Measurements from ENCODE around the gene AADACL4.

Gene AADACL4

DNA sequence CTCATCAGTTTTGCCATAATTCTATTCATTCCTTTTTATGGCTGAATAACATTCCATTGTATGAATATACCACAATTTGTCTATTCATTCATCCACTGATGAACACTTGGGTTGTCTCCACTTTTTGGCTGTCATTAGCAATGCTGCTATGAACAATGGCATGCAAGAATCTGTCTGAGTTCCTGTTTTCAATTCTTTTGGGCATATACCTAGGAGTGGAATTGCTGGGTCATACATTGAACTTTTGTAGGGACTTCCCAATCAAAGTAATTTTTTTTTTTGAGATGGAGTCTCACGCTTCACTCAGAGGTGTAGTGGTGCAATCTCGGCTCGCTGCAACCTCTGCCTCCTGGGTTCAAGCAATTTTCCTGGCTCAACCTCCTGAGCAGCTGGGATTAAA, 34.9 kb downstream of the AADACL4 start:
- H3K4ac ChIP-seq (ENCODE audit: low read depth, low read length), result no peak overlapping the region
- H3K27me3 ChIP-seq (ENCODE audit: insufficient read depth, low read length, poor library complexity), result no peaks in the 10 kb centered on the region
- no peak overlapping the region for H3K23ac ChIP-seq (ENCODE audit: low read length)
- H2BK15ac ChIP-seq (replicated peaks; ENCODE audit: low read depth), result no peak overlapping the region
- no peak overlapping the region for H4K8ac ChIP-seq (ENCODE audit: low read depth, low read length)
- H2BK5ac ChIP-seq (ENCODE audit: low read length), result no peak overlapping the region
- no peaks in the 10 kb centered on the region for H3K4me1 ChIP-seq (ENCODE audit: control insufficient read depth, low read depth, low read length)
- no peak overlapping the region for H3K56ac ChIP-seq (ENCODE audit: low read length)
- H3K4me3 ChIP-seq (ENCODE audit: low read length), result no peak overlapping the region
- H2BK120ac ChIP-seq (ENCODE audit: low read depth, low read length), result no peak overlapping the region
- WGBS (ENCODE audit: extremely low coverage, insufficient coverage, low lambda C conversion rate), result no CpG with 5 or more reads among the region's 3 CpGs
- H2AK5ac ChIP-seq (ENCODE audit: low read length), result no peak overlapping the region
- H4K5ac ChIP-seq (ENCODE audit: low read length), result no peak overlapping the region
- no peak overlapping the region for H3K18ac ChIP-seq (ENCODE audit: low read length)
- H3K4me2 ChIP-seq (ENCODE audit: low read length), result no peak overlapping the region
- no peaks in the 10 kb centered on the region for H3K79me2 ChIP-seq (ENCODE audit: control insufficient read depth, insufficient read depth, low read length)
- H3K36me3 ChIP-seq (ENCODE audit: control insufficient read depth, insufficient read depth, low read length), result no peaks in the 10 kb centered on the region
- no peak for DNase-seq
- no peak overlapping the region for H3K9ac ChIP-seq (ENCODE audit: low read length)
- H3K79me1 ChIP-seq (ENCODE audit: low read length), result no peaks in the 10 kb centered on the region
- no peak overlapping the region for H3K27ac ChIP-seq (ENCODE audit: low read depth, low read length)

- Histone ChIP-seq H2BK15ac (replicated peaks; ENCODE audit: low read depth) (no peak overlapping the region), H3K27me3 (ENCODE audit: insufficient read depth, low read length, poor library complexity) (no peaks in the 10 kb centered on the region), H3K4me1 (ENCODE audit: control insufficient read depth, low read depth, low read length) (no peaks in the 10 kb centered on the region), H3K36me3 (ENCODE audit: control insufficient read depth, insufficient read depth, low read length) (no peaks in the 10 kb centered on the region), H2BK5ac (ENCODE audit: low read length) (no peak overlapping the region), H3K79me2 (ENCODE audit: control insufficient read depth, insufficient read depth, low read length) (no peaks in the 10 kb centered on the region), H2AK5ac (ENCODE audit: low read length) (no peak overlapping the region), H4K5ac (ENCODE audit: low read length) (no peak overlapping the region), H3K27ac (ENCODE audit: low read depth, low read length) (no peak overlapping the region), H3K56ac (ENCODE audit: low read length) (no peak overlapping the region), H2BK120ac (ENCODE audit: low read depth, low read length) (no peak overlapping the region), H3K79me1 (ENCODE audit: low read length) (no peaks in the 10 kb centered on the region), H3K4me3 (ENCODE audit: low read length) (no peak overlapping the region), H3K4me2 (ENCODE audit: low read length) (no peak overlapping the region), H3K4ac (ENCODE audit: low read depth, low read length) (no peak overlapping the region), H3K9ac (ENCODE audit: low read length) (no peak overlapping the region), H3K18ac (ENCODE audit: low read length) (no peak overlapping the region), H4K8ac (ENCODE audit: low read depth, low read length) (no peak overlapping the region), H3K23ac (ENCODE audit: low read length) (no peak overlapping the region)
- no peak for DNase-seq
- WGBS (ENCODE audit: extremely low coverage, insufficient coverage, low lambda C conversion rate), result no CpG with 5 or more reads among the region's 2 CpGs
Observed at GRCh38 chr1:12690156-12690555, 46.3 kb downstream of the AADACL4 start.

GRCh38 chr1:12692967-12693782, 49.3 kb downstream of the AADACL4 start:
- H2BK120ac ChIP-seq (ENCODE audit: low read depth, low read length), result no peak overlapping the region
- WGBS (ENCODE audit: extremely low coverage, insufficient coverage, low lambda C conversion rate), result no CpG with 5 or more reads among the region's 10 CpGs
- no peak overlapping the region for H4K5ac ChIP-seq (ENCODE audit: low read length)
- H2BK15ac ChIP-seq (replicated peaks; ENCODE audit: low read depth), result no peak overlapping the region
- no peak overlapping the region for H3K4ac ChIP-seq (ENCODE audit: low read depth, low read length)
- H3K9ac ChIP-seq (ENCODE audit: low read length), result no peak overlapping the region
- no peaks in the 10 kb centered on the region for H3K27me3 ChIP-seq (ENCODE audit: insufficient read depth, low read length, poor library complexity)
- H2AK5ac ChIP-seq (ENCODE audit: low read length), result no peak overlapping the region
- no peak overlapping the region for H3K27ac ChIP-seq (ENCODE audit: low read depth, low read length)
- no peak overlapping the region for H3K56ac ChIP-seq (ENCODE audit: low read length)
- no peaks in the 10 kb centered on the region for H3K4me1 ChIP-seq (ENCODE audit: control insufficient read depth, low read depth, low read length)
- no peak overlapping the region for H3K4me3 ChIP-seq (ENCODE audit: low read length)
- no peak overlapping the region for H3K23ac ChIP-seq (ENCODE audit: low read length)
- H2BK5ac ChIP-seq (ENCODE audit: low read length), result no peak overlapping the region
- no peak for DNase-seq
- no peaks in the 10 kb centered on the region for H3K79me2 ChIP-seq (ENCODE audit: control insufficient read depth, insufficient read depth, low read length)
- no peaks in the 10 kb centered on the region for H3K36me3 ChIP-seq (ENCODE audit: control insufficient read depth, insufficient read depth, low read length)
- H3K18ac ChIP-seq (ENCODE audit: low read length), result no peak overlapping the region
- H4K8ac ChIP-seq (ENCODE audit: low read depth, low read length), result no peak overlapping the region
- no peak overlapping the region for H3K4me2 ChIP-seq (ENCODE audit: low read length)
- no peaks in the 10 kb centered on the region for H3K79me1 ChIP-seq (ENCODE audit: low read length)

DNA sequence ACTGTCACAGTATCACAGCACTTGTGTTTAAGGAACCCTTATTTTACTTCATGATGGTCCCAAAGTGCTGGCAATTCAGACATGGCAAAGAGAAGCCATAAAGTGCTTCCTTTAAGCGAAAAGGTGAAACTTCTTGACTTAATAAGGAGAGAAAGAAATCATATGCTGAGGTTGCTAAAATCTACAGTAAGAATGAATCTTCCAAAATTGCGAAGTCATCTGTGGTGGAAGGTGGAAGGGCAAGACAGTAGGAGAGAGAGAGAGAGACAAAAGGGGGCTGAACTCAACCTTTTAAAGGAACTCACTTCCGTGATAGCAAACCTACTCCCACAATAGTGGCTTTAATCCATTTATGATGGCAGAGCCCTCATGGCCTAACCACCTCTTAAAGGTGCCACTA, 52.8 kb downstream of the AADACL4 start:
- Histone ChIP-seq H3K79me1 (ENCODE audit: low read length) (no peaks in the 10 kb centered on the region), H2BK120ac (ENCODE audit: low read depth, low read length) (no peak overlapping the region), H2BK5ac (ENCODE audit: low read length) (no peak overlapping the region), H2AK5ac (ENCODE audit: low read length) (no peak overlapping the region), H4K8ac (ENCODE audit: low read depth, low read length) (no peak overlapping the region), H3K4me2 (ENCODE audit: low read length) (no peak overlapping the region), H3K4ac (ENCODE audit: low read depth, low read length) (no peak overlapping the region), H3K79me2 (ENCODE audit: control insufficient read depth, insufficient read depth, low read length) (no peaks in the 10 kb centered on the region), H3K27me3 (ENCODE audit: insufficient read depth, low read length, poor library complexity) (no peaks in the 10 kb centered on the region), H3K56ac (ENCODE audit: low read length) (no peak overlapping the region), H3K18ac (ENCODE audit: low read length) (no peak overlapping the region), H3K23ac (ENCODE audit: low read length) (no peak overlapping the region), H3K4me1 (ENCODE audit: control insufficient read depth, low read depth, low read length) (no peaks in the 10 kb centered on the region), H3K27ac (ENCODE audit: low read depth, low read length) (no peak overlapping the region), H3K36me3 (ENCODE audit: control insufficient read depth, insufficient read depth, low read length) (no peaks in the 10 kb centered on the region), H4K5ac (ENCODE audit: low read length) (no peak overlapping the region), H2BK15ac (replicated peaks; ENCODE audit: low read depth) (no peak overlapping the region), H3K4me3 (ENCODE audit: low read length) (no peak overlapping the region), H3K9ac (ENCODE audit: low read length) (no peak overlapping the region)
- DNase-seq, result no peak
- no CpG with 5 or more reads among the region's 3 CpGs for WGBS (ENCODE audit: extremely low coverage, insufficient coverage, low lambda C conversion rate)

- no peaks in the 10 kb centered on the region for H3K4me1 ChIP-seq (ENCODE audit: control insufficient read depth, low read depth, low read length)
- H3K4me3 ChIP-seq (ENCODE audit: low read length), result no peak overlapping the region
- H3K23ac ChIP-seq (ENCODE audit: low read length), result no peak overlapping the region
- H3K4me2 ChIP-seq (ENCODE audit: low read length), result no peak overlapping the region
- H4K5ac ChIP-seq (ENCODE audit: low read length), result no peak overlapping the region
- H3K9ac ChIP-seq (ENCODE audit: low read length), result no peak overlapping the region
- H2BK120ac ChIP-seq (ENCODE audit: low read depth, low read length), result no peak overlapping the region
- no peaks in the 10 kb centered on the region for H3K79me2 ChIP-seq (ENCODE audit: control insufficient read depth, insufficient read depth, low read length)
- H3K36me3 ChIP-seq (ENCODE audit: control insufficient read depth, insufficient read depth, low read length), result no peaks in the 10 kb centered on the region
- no peak overlapping the region for H2BK5ac ChIP-seq (ENCODE audit: low read length)
- no peaks in the 10 kb centered on the region for H3K79me1 ChIP-seq (ENCODE audit: low read length)
- no CpG with 5 or more reads among the region's 3 CpGs for WGBS (ENCODE audit: extremely low coverage, insufficient coverage, low lambda C conversion rate)
- no peak for DNase-seq
- no peak overlapping the region for H3K27ac ChIP-seq (ENCODE audit: low read depth, low read length)
- no peak overlapping the region for H4K8ac ChIP-seq (ENCODE audit: low read depth, low read length)
- no peak overlapping the region for H3K18ac ChIP-seq (ENCODE audit: low read length)
- no peak overlapping the region for H2AK5ac ChIP-seq (ENCODE audit: low read length)
- no peak overlapping the region for H2BK15ac ChIP-seq (replicated peaks; ENCODE audit: low read depth)
- H3K27me3 ChIP-seq (ENCODE audit: insufficient read depth, low read length, poor library complexity), result no peaks in the 10 kb centered on the region
- no peak overlapping the region for H3K56ac ChIP-seq (ENCODE audit: low read length)
- no peak overlapping the region for H3K4ac ChIP-seq (ENCODE audit: low read depth, low read length)
Observed at GRCh38 chr1:12697397-12697796, 53.5 kb downstream of the AADACL4 start.
